ENCODE measurements around the gene ALOX15B.

GRCh38 chr17:8055851-8056231, 17.0 kb downstream of the ALOX15B start:
- TF ChIP-seq ZNF780A (CRISPR knock-in tag; IDR thresholded peaks at IDR 0.05): no peak
- no peak for TF ChIP-seq CEBPB (IDR thresholded peaks at IDR 0.05; ENCODE audit: borderline replicate concordance, low read depth, low read length)
- TF ChIP-seq RBFOX2 (IDR thresholded peaks at IDR 0.05; ENCODE audit: low read depth, low read length): no peak
- TF ChIP-seq CTCF (CRISPR knock-in tag; IDR thresholded peaks at IDR 0.05): no peak
- no peak for TF ChIP-seq ZNF263 (CRISPR knock-in tag; IDR thresholded peaks at IDR 0.05)
- TF ChIP-seq, protein P1, sequence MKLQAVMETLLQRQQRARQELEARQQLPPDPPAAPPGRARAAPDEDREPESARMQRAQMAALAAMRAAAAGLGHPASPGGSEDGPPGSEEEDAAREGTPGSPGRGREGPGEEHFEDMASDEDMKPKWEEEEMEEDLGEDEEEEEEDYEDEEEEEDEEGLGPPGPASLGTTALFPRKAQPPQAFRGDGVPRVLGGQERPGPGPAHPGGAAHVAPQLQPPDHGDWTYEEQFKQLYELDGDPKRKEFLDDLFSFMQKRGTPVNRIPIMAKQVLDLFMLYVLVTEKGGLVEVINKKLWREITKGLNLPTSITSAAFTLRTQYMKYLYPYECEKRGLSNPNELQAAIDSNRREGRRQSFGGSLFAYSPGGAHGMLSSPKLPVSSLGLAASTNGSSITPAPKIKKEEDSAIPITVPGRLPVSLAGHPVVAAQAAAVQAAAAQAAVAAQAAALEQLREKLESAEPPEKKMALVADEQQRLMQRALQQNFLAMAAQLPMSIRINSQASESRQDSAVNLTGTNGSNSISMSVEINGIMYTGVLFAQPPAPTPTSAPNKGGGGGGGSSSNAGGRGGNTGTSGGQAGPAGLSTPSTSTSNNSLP (IDR thresholded peaks at IDR 0.05; ENCODE audit: low read depth, low read length): no peak
- TF ChIP-seq, protein P2, sequence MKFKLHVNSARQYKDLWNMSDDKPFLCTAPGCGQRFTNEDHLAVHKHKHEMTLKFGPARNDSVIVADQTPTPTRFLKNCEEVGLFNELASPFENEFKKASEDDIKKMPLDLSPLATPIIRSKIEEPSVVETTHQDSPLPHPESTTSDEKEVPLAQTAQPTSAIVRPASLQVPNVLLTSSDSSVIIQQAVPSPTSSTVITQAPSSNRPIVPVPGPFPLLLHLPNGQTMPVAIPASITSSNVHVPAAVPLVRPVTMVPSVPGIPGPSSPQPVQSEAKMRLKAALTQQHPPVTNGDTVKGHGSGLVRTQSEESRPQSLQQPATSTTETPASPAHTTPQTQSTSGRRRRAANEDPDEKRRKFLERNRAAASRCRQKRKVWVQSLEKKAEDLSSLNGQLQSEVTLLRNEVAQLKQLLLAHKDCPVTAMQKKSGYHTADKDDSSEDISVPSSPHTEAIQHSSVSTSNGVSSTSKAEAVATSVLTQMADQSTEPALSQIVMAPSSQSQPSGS (CRISPR knock-in tag; IDR thresholded peaks at IDR 0.05): no peak
- no peak for TF ChIP-seq ZNF260 (CRISPR knock-in tag; IDR thresholded peaks at IDR 0.05; ENCODE audit: borderline replicate concordance, low read depth)
- TF ChIP-seq ZNF350 (CRISPR knock-in tag; IDR thresholded peaks at IDR 0.05; ENCODE audit: borderline replicate concordance, low read depth): no peak
- TF ChIP-seq, protein P3, sequence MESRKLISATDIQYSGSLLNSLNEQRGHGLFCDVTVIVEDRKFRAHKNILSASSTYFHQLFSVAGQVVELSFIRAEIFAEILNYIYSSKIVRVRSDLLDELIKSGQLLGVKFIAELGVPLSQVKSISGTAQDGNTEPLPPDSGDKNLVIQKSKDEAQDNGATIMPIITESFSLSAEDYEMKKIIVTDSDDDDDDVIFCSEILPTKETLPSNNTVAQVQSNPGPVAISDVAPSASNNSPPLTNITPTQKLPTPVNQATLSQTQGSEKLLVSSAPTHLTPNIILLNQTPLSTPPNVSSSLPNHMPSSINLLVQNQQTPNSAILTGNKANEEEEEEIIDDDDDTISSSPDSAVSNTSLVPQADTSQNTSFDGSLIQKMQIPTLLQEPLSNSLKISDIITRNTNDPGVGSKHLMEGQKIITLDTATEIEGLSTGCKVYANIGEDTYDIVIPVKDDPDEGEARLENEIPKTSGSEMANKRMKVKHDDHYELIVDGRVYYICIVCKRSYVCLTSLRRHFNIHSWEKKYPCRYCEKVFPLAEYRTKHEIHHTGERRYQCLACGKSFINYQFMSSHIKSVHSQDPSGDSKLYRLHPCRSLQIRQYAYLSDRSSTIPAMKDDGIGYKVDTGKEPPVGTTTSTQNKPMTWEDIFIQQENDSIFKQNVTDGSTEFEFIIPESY (CRISPR knock-in tag; IDR thresholded peaks at IDR 0.05): no peak
- no peak for TF ChIP-seq NR3C1 (CRISPR knock-in tag; IDR thresholded peaks at IDR 0.05)
- TF ChIP-seq ZNF512 (CRISPR knock-in tag; IDR thresholded peaks at IDR 0.05): no peak
- TF ChIP-seq ZBED4 (CRISPR knock-in tag; IDR thresholded peaks at IDR 0.05; ENCODE audit: borderline replicate concordance): no peak
- no peak for TF ChIP-seq SP4 (CRISPR knock-in tag; IDR thresholded peaks at IDR 0.05)
